HepG2 (cell line): ENCODE measurements around the gene ROM1. TPM values are rescaled to one million over a fixed set of nuclear protein-coding genes. Genes with fewer than 3 reads are reported as not detected.

Experiments used
- ASH2L ChIP-seq: fragments of 300-600, 200-600 bp; sonication (generic); IDR thresholded peaks from 2 replicates; pipeline ENCODE4 v1.7.0; 2017; ENCODE audit warnings: low read depth, mild to moderate bottlenecking, moderate library complexity, mixed read lengths, low read length; ENCODE audit not compliant: insufficient read length
- CEBPG ChIP-seq: IDR thresholded peaks from 2 replicates; pipeline ENCODE4 v1.6.1; 2016
- CSRNP2 ChIP-seq: sonication (generic); formaldehyde crosslinking; conservative IDR thresholded peaks from 2 replicates; pipeline ENCODE4 v1.8.0; 2022; ENCODE audit warnings: low read depth, missing genetic modification reagents
- KMT2A ChIP-seq: sonication (generic); formaldehyde crosslinking; IDR thresholded peaks from 2 replicates; pipeline ENCODE4 v1.4.0; 2020; ENCODE audit warnings: missing genetic modification reagents
- NCOR1 ChIP-seq: fragments of 200-600 bp; sonication (generic); IDR thresholded peaks from 2 replicates; pipeline ENCODE4 v1.7.0; 2017; ENCODE audit warnings: antibody characterized with exemption, low read length, borderline replicate concordance
- NKX3-1 ChIP-seq: sonication (generic); formaldehyde crosslinking; IDR thresholded peaks from 2 replicates; pipeline ENCODE4 v1.5.0; 2020; ENCODE audit warnings: missing genetic modification reagents
- PTBP1 ChIP-seq: fragments of 200-400 bp; formaldehyde crosslinking; IDR thresholded peaks from 2 replicates; pipeline ENCODE4 v1.6.1; 2018; ENCODE audit warnings: low read length, low read depth; ENCODE audit not compliant: poor library complexity, severe bottlenecking
- RFX1 ChIP-seq: fragments of 450-650 bp; IDR thresholded peaks from 2 replicates; pipeline ENCODE4 v1.6.1; 2017
- SMAD3 ChIP-seq: sonication (generic); formaldehyde crosslinking; IDR thresholded peaks from 2 replicates; pipeline ENCODE4 v1.4.0; 2020; ENCODE audit warnings: missing genetic modification reagents
- SP2 ChIP-seq: sonication (generic); formaldehyde crosslinking; IDR thresholded peaks from 2 replicates; pipeline ENCODE4 v1.5.1; 2020; ENCODE audit warnings: mild to moderate bottlenecking, missing genetic modification reagents
- XBP1 ChIP-seq: sonication (generic); formaldehyde crosslinking; IDR thresholded peaks from 2 replicates; pipeline ENCODE4 v1.5.0; 2020; ENCODE audit warnings: missing genetic modification reagents
- YY1 ChIP-seq: IDR thresholded peaks from 2 replicates; pipeline ENCODE4 v1.6.1; 2011; ENCODE audit warnings: low read length, low read depth, moderate library complexity, mild to moderate bottlenecking; ENCODE audit not compliant: insufficient read depth, insufficient replicate concordance
- ZGPAT ChIP-seq: IDR thresholded peaks from 2 replicates; pipeline ENCODE4 v1.6.1; 2016; ENCODE audit warnings: mild to moderate bottlenecking
- ZKSCAN1 ChIP-seq: fragments of 150-350 bp; IDR thresholded peaks from 2 replicates; pipeline ENCODE4 v1.6.1; 2014; ENCODE audit warnings: low read length
- ZMYM3 ChIP-seq: sonication (generic); formaldehyde crosslinking; IDR thresholded peaks from 2 replicates; pipeline ENCODE4 v1.5.1; 2020; ENCODE audit warnings: mild to moderate bottlenecking, missing genetic modification reagents
- ZNF143 ChIP-seq: sonication (generic); formaldehyde crosslinking; IDR thresholded peaks from 2 replicates; pipeline ENCODE4 v1.4.0; 2020; ENCODE audit warnings: missing genetic modification reagents
- ZNF205 ChIP-seq: IDR thresholded peaks from 2 replicates; pipeline ENCODE4 v1.6.1; 2018; ENCODE audit warnings: missing biosample characterization, missing genetic modification reagents
- ZNF251 ChIP-seq: sonication (generic); formaldehyde crosslinking; IDR thresholded peaks from 2 replicates; pipeline ENCODE4 v1.9.0; 2021; ENCODE audit warnings: mild to moderate bottlenecking, missing genetic modification reagents
- ZNF275 ChIP-seq: sonication (generic); formaldehyde crosslinking; IDR thresholded peaks from 2 replicates; pipeline ENCODE4 v1.8.0; 2022; ENCODE audit warnings: missing genetic modification reagents, mild to moderate bottlenecking, inconsistent platforms, borderline replicate concordance
- ZNF3 ChIP-seq: IDR thresholded peaks from 2 replicates; pipeline ENCODE4 v1.7.0; 2017; ENCODE audit warnings: inconsistent platforms
- ZNF562 ChIP-seq: sonication (generic); formaldehyde crosslinking; IDR thresholded peaks from 2 replicates; pipeline ENCODE4 v1.8.0; 2022; ENCODE audit warnings: missing genetic modification reagents, borderline replicate concordance
- ZNF891 ChIP-seq: sonication (generic); formaldehyde crosslinking; IDR thresholded peaks from 2 replicates; pipeline ENCODE4 v1.5.0; 2020; ENCODE audit warnings: mild to moderate bottlenecking, missing genetic modification reagents
- polyA plus RNA-seq, 8 experiments: library from polyadenylated mRNA; depleted of rRNA in 3 of 8; stranded (reverse) in 7 of 8; unstranded in 1 of 8; fragments of >200 nt; fragmentation: Illumina TruSeq in 4 of 8; extraction: Trizol in 4 of 8; gene quantifications; 2 replicates each; pipeline versions ENCODE4 v1.2.1 to v1.2.3, GENCODE V29; 2011 to 2016; ENCODE audit warnings: low read depth in 4 of 8, missing spikeins in 1 of 8, mixed read lengths in 1 of 8; ENCODE audit not compliant: insufficient read depth in 1 of 8
- total RNA-seq, 5 experiments: library from RNA; depleted of rRNA; stranded (reverse); fragments of >200 nt; fragmentation: Illumina TruSeq; extraction: Trizol; gene quantifications; 2 replicates each; pipeline ENCODE4 v1.2.3, GENCODE V29; 2016; ENCODE audit warnings: low read depth in 1 of 5

Gene ROM1
- total and polyA plus RNA-seq, 2 of the 13 experiments (the other 11 are each of a cell fraction or from before 2014, with no cell fraction given): 1.2 to 2.4 TPM

GRCh38 chr11:62645946-62646824, 33.1 kb downstream of the ROM1 start, which contains the start of gene GANAB (continued):
- no peak for TF ChIP-seq PTBP1
- TF ChIP-seq CSRNP2 (CRISPR knock-in tag): no peak
- peak; percentile 36; the same call in 1 of the 2 replicates for TF ChIP-seq KMT2A (CRISPR knock-in tag)
- TF ChIP-seq RFX1: no peak
- no peak for TF ChIP-seq ZNF205 (CRISPR knock-in tag)
- no peak for TF ChIP-seq ZNF143
- TF ChIP-seq ZGPAT (CRISPR knock-in tag): peak; percentile 79
- TF ChIP-seq SMAD3 (CRISPR knock-in tag): no peak
- TF ChIP-seq ASH2L: peak; percentile 86
- no peak for TF ChIP-seq ZNF562
- peak; percentile 98 for TF ChIP-seq YY1
- peak; percentile 87; the same call in 1 of the 2 replicates for TF ChIP-seq XBP1
- TF ChIP-seq CEBPG (CRISPR knock-in tag): no peak; the same call in 1 of the 2 replicates
- TF ChIP-seq ZNF3 (CRISPR knock-in tag): no peak
- TF ChIP-seq NKX3-1 (CRISPR knock-in tag): 0 out of 2 replicates have a peak, but pooled peaks have one; percentile 70
- peak; percentile 89 for TF ChIP-seq SP2 (CRISPR knock-in tag)
- peak; percentile 83 for TF ChIP-seq ZNF891 (CRISPR knock-in tag)
- no peak for TF ChIP-seq ZMYM3
- no peak; the same call in 1 of the 2 replicates for TF ChIP-seq ZNF275 (CRISPR knock-in tag)
- TF ChIP-seq ZNF251 (CRISPR knock-in tag): no peak
- TF ChIP-seq ZKSCAN1: no peak
- no peak for TF ChIP-seq NCOR1
